HG03558 (cell line): Measurements from ENCODE around the gene ARHGAP25.

Source experiments
- ATAC-seq: cut with Tn5 transposase; IDR thresholded peaks from one replicate; pipeline ENCODE4 v1.9.1; 2021; ENCODE audit warnings: moderate number of reproducible peaks; ENCODE audit not compliant: unreplicated experiment; ENCODE audit errors: extremely low read depth

Gene ARHGAP25

GRCh38 chr2:68764806-68765311 is 30.2 kb downstream of the ARHGAP25 start:
- ATAC-seq, result no peak

- ATAC-seq, result no peak
These were observed 31.2 kb downstream of the ARHGAP25 start for GRCh38 chr2:68765739-68766375.

GRCh38 chr2:68766376-68766845 is 31.8 kb downstream of the ARHGAP25 start:
- no peak for ATAC-seq

- ATAC-seq, result no peak
These were observed 32.7 kb downstream of the ARHGAP25 start for GRCh38 chr2:68767031-68767961.

- no peak for ATAC-seq
These were observed 33.4 kb downstream of the ARHGAP25 start for GRCh38 chr2:68767996-68768395.

- no peak for ATAC-seq
These were observed 33.9 kb downstream of the ARHGAP25 start for GRCh38 chr2:68768461-68768860.

GRCh38 chr2:68768951-68769350 is 34.3 kb downstream of the ARHGAP25 start:
- ATAC-seq, result no peak

- no peak for ATAC-seq
These were observed 35.1 kb downstream of the ARHGAP25 start for GRCh38 chr2:68769586-68770270.

- ATAC-seq, result no peak
These were observed 35.9 kb downstream of the ARHGAP25 start for GRCh38 chr2:68770271-68771111.

- no peak for ATAC-seq
These were observed 36.7 kb downstream of the ARHGAP25 start for GRCh38 chr2:68771211-68771751.

GRCh38 chr2:68772109-68772508 is 37.5 kb downstream of the ARHGAP25 start:
- ATAC-seq, result no peak

- ATAC-seq, result peak; percentile 89
These were observed 40.1 kb downstream of the ARHGAP25 start for GRCh38 chr2:68774569-68775271.

GRCh38 chr2:68775272-68775842 is 40.7 kb downstream of the ARHGAP25 start:
- no peak for ATAC-seq

- ATAC-seq, result no peak
These were observed 41.5 kb downstream of the ARHGAP25 start for GRCh38 chr2:68776124-68776523.

GRCh38 chr2:68779595-68779994 is 45.0 kb downstream of the ARHGAP25 start:
- ATAC-seq, result no peak

GRCh38 chr2:68784188-68784587 is 49.6 kb downstream of the ARHGAP25 start:
- ATAC-seq, result no peak

- no peak for ATAC-seq
These were observed 50.3 kb downstream of the ARHGAP25 start for GRCh38 chr2:68784915-68785314.

- ATAC-seq, result no peak
These were observed 52.7 kb downstream of the ARHGAP25 start for GRCh38 chr2:68787356-68787755.

GRCh38 chr2:68789603-68790002 is 55.0 kb downstream of the ARHGAP25 start:
- ATAC-seq, result peak; percentile 100
